ENCODE data around the gene RAP1A.
"Not testable (repeated sequence)": the region's sequence is repeated elsewhere in the genome, so short reads cannot be mapped to it uniquely, and the experiment has no call there.

The RAP1A gene

GRCh38 chr1:111672331-111672730, 52.7 kb downstream of the RAP1A start:
- DNase-seq, result no peak

DNA sequence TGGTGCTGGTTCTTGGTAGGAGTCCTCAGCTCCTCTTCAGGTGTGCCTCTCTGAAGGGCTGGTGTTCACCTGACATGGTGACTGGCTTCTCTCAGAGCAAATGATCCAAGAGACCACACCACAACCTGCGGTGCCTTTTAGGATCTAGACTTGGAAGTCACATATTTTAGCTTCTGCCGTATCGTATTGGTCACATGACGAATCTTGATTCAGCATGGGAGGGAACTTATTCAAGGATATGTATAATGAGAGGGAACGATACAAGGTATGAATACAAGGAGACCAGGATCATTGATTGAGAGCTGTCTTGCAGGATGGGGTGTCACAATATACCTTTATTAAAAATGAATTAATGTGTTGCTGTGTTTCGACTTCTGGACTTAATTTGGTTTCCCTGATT, 58.0 kb downstream of the RAP1A start:
- no peak for DNase-seq

- DNase-seq, result no peak
These were observed 60.0 kb downstream of the RAP1A start for GRCh38 chr1:111679541-111679940.

DNA sequence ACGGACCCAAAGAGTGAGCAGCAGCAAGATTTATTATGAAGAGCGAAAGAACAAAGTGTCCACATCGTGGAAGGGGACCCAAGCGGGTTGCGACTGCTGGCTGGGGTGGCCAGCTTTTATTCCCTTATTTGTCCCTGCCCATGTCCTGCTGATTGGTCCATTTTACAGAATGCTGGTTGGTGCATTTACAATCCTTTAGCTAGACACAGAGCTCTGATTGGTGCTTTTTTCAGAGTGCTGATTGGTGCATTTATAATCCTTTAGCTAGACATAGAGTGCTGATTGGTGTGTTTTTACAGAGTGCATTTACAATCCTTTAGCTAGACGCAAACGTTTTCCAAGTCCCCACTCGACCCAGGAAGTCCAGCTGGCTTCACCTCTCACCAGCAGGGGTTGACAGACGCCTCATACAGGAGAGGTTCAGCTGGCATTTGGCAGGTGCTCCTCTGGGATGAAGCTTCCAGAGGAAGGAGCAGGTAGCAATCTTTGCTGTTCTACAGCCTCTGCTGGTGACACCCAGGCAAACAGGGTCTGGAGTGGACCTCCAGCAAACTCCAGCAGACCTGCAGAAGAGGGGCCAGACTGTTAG, 60.7 kb downstream of the RAP1A start:
- not testable (repeated sequence) for DNase-seq

- DNase-seq, result not testable (repeated sequence)
These were observed 65.9 kb downstream of the RAP1A start for GRCh38 chr1:111685293-111686153.

GRCh38 chr1:111690306-111690617, 70.7 kb downstream of the RAP1A start:
- no peak for DNase-seq

DNA sequence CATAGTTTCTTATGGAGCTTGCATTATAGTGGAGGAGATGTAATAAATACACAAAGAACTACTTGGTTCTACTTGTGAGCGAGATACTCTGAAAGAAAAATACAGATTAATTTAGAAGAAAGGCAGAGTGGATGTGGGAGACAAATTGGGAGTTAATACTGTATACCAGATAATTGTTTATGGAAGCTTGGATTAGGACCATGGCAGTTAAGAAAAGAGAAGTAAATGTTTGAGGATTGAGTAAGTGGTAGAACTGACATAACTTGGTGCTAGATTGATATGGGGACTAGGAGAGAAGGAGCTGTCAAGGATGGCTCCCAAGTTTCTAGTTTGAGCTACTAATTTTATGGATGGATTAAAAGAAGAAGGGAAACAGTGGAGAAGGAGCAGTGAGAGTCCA, 72.3 kb downstream of the RAP1A start:
- DNase-seq, result no peak

GRCh38 chr1:111695801-111696200, 76.2 kb downstream of the RAP1A start:
- no peak for DNase-seq

DNA sequence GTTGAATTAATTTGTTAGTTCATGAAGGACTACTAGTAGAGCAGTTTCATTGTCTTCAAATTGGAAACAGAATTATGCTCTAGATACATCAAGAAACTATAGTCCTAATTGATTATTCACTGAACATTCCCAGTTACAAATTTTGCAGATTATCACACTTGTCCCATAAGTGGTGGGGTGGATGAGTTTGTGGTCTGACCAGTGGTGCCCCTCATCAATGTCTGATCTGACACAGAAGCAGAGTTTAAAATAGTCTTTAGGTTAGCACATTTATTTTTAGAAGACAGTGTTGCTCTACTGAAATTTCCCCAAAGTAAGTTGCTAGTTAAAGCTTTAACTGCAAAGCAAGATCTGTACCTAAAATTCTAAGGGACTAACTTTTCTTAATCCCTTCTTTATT, 76.7 kb downstream of the RAP1A start:
- no peak for DNase-seq

- no peak for DNase-seq
These were observed 79.7 kb downstream of the RAP1A start for GRCh38 chr1:111699268-111699667.

GRCh38 chr1:111702504-111703050, 83.0 kb downstream of the RAP1A start:
- DNase-seq, result no peak

GRCh38 chr1:111704240-111704639, 84.7 kb downstream of the RAP1A start:
- DNase-seq, result no peak

- DNase-seq, result no peak
These were observed 85.2 kb downstream of the RAP1A start for GRCh38 chr1:111704776-111705175.

DNA sequence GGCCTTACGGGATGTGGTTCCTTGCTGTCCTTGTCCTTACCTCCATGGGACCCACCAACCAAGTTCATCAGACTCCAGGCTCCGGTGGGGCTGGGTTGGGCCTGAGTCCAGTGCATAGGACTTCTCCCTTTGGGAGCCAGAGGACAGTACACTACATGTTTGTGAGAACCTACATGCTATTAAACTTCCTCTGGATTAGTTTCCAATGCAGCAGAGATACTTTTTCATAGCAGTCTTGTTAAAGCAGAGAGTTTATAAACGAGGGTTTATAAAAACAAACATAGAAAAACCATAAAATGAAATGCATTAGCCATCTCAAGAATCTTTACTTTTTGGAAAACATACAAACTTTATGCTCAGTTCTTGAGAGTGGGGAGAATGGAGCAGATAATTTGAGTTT, 86.3 kb downstream of the RAP1A start:
- DNase-seq, result no peak

DNA sequence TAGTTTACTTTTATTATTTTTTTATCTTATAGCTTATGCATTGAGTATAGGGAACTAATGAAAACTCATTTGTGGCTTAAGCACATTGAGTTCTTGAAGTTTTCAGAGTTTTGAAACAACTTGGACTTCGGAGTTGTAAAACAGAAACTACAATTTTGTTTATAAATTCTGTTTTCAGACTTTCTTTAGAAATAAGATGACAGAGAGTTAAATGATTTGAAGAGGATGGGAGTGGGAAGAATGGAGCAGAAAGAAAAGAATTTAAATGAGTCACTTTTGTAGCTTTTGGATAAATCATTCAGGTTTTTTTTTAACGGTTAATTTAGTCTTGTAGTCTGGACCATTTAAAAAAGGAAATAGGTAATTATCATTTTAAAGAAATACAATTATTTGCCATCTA, 87.3 kb downstream of the RAP1A start:
- DNase-seq, result no peak

- no peak for DNase-seq
These were observed 88.3 kb downstream of the RAP1A start for GRCh38 chr1:111707906-111708305.

- DNase-seq, result peak; percentile 49
These were observed 90.4 kb downstream of the RAP1A start for GRCh38 chr1:111709986-111710385.

DNA sequence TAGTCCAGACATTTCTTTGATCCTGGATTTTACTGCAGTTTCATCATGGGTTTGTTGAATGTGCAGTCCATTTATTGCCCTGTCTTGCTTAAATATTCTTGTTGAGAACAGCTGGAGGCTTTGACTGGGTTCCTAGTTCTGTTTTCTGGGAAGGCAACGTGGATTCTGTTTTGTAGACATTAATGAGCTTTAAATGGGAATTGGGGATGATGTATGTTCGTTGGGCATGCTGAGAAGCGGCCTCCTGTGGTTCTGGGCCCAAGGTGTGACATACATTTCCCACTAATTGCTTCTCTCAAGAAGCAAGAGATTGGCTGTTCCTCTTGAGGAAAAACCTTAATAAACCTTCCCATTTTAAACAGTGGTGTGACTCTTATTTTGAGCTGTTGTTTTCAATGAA, 96.7 kb downstream of the RAP1A start:
- no peak for DNase-seq

DNA sequence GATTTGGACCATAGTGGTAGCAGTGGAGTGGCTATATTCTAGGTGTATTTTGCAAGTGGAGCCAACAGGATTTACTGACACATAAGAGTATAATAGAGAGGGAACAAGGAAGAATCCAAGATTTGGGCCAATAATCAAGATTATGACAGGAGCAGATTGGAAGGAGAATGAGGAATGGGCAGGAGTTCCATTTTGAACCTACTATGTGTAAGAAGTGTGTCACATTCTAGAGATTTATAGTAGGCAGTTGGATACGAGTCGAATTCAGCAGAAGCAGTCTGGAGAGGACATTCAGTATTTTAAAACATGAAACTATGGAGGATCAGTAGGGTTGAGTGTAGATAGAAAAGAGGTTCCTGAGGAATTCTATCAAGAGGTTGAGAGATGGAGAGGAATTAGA, 97.9 kb downstream of the RAP1A start:
- no peak for DNase-seq

DNA sequence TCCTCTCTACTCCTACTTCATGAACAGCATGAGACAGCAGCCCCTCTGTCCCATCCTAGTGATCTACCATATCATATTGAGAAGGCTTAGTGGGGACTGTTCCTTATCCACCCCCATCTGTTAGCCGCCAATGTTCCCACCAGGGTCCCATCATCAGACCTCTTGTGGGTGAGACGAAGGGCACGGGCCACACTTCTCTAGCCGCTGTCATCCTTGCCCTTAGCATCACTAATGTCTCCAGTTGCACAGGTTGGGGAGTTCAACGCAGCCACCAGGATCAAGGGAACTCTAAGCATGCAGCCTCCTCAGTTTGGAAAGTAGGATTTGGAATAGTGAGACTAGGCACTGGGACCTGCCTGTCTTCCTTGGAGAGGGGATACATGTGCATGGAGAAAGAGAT, 99.5 kb downstream of the RAP1A start:
- DNase-seq, result no peak

- no peak for DNase-seq
These were observed 100.1 kb downstream of the RAP1A start for GRCh38 chr1:111719674-111720132.

- no peak for DNase-seq
These were observed 100.8 kb downstream of the RAP1A start for GRCh38 chr1:111720274-111720976.

GRCh38 chr1:111720977-111721786, 101.6 kb downstream of the RAP1A start:
- DNase-seq, result no peak
